Activated CD8-positive, alpha-beta memory T cell treated with anti-CD3 and anti-CD28 coated beads for 4 hours (primary cell): ENCODE results near the gene PICK1.
A peak's percentile ranks its signal among the peaks of the same experiment; 100 is the strongest.
"Not testable (repeated sequence)": the region's sequence is repeated elsewhere in the genome, so short reads cannot be mapped to it uniquely, and the experiment has no call there.

Source experiments
- DNase-seq, 2 donors: peaks; one replicate each; pipeline ENCODE4 v3.0.0-alpha.2; 2020; ENCODE audit warnings: low read depth in 2 of 2

PICK1 gene

DNA sequence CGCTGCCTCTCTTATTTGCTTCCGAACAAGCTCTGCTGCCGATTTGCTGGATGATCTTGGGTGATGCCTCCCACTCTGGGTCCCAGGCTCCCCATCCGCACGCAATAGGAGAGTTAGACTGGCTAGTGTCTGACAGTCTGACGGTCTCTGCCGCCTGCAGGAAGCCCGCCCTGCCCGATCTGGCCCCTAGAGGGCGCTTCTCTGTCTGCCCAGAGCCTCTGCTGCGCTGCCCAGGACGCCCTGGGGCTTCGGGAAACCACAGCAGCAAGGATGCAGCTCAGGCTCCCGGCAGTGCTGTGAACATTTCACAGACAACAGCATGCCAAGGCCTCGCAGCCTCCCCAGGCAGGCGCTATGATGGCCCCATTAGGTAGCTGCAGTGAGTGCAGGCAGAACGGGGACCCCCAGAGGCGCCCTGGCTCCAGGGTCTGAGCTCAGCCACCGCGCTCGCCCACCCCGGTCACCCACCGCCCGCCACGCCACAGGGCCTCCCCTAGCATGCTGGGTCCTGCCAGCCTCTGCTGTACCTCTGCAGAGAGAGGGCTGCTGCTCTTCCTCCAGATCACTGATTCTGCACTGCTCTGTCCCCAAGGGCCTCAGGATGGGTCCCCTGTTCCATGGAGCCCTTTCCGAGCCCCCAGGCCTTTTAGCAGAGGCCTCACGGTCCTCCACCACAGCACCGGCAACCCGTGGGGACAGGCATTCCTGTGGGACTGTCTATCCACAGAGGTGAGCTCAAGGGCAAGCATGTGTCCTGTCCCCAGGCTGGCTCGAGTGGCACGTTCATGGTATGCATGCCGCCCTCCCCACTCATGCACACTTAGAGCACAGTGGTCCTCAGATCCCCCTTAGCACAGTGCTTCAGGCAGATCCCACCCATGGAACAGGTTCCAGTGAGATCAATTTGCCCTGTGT is 57.5 kb downstream of the PICK1 start:
- DNase-seq, result peak; percentile 26 to 52

DNA sequence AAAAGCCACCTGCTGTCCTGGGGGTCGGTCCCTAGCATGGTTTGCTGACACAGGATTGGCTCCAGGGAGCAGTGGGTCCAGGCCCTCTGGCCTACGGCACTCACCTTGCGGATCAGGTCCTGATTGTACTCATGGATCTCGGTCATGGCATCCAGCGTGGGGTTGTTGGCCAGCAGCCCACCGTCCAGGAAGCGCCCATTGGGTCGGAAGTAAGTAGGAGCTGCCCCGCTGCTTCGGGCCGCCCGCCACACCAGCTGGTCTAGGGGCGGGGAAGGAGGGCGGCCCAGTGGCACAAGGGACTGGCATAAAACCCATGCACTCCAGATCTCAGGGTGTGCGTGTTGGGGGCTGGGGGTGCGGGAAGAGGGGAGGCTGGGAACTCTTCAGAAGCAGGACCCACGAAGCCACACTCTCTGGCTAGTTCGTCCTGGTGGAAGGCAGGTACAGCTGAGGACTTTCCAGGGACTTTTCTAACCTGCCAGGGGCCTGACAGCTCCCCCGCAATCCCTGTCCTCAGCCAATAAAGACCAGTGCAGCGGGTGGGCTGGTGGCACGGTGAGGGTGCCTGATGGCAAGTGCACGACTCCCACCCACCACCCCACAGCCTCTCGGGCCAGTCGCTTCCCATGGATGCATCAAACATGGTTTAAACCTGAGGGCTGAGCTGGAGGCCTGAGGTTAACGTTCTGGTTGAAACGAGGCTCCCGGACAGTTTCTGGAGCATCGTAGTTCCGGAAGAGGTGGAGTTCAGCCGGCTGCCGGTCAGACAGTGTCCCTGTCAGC is 58.4 kb downstream of the PICK1 start:
- DNase-seq, result no peak

DNA sequence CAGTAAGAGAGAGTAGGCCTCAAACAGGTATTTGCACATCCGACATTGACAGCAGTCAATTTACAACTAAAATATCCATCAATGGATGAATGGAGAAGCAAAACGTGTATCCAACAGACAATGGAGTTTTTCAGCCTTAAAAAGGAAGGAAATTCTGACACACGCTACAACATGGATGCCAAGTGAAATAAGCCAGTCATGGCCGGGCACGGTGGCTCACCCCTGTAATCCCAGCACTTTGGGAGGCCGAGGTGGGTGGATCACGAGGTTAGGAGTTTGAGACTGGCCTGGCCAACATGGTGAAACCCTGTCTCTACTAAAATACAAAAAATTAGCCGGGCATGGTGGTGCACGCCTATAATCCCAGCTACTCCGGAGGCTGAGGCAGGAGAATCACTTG is 60.4 kb downstream of the PICK1 start:
- not testable (repeated sequence) for DNase-seq

DNA sequence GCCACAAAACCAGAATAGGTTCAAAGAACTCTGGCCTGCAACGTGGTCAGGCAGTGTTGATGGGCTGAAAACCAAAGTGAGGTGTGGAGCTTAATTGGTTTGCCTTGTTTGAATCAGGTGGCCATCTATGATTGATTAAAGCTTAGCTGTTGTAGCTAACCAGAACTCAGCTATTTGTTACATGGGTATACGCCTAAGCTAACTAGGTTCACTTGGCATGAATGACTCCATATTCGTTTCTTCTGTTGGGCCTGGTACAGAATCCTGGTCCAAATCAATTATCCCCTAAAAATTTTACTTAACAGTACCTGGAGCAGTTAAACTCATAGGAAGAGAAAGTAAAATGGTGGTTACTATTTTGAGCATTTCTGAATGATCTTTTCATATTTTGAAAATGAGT is 61.0 kb downstream of the PICK1 start:
- DNase-seq, result no peak

DNA sequence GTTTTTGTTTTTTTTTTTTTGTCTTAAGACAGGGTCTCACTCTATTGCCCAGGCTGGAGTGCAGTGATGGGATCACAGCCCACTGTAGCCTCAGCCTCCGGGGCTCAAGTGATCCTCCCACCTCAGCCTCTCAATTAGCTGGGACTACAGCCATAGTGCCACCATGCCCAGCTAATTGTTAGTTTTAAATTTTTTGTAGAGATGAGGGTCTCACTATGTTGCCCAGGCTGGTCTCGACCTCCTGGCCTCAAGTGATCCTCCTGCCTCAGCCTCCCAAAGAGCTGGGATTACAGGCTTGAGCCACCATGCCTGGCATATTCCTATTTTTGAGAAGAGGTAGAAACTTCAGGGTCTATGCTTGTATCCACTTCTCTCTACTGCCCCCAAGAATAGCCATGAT is 61.5 kb downstream of the PICK1 start:
- DNase-seq, result not testable (repeated sequence)

DNA sequence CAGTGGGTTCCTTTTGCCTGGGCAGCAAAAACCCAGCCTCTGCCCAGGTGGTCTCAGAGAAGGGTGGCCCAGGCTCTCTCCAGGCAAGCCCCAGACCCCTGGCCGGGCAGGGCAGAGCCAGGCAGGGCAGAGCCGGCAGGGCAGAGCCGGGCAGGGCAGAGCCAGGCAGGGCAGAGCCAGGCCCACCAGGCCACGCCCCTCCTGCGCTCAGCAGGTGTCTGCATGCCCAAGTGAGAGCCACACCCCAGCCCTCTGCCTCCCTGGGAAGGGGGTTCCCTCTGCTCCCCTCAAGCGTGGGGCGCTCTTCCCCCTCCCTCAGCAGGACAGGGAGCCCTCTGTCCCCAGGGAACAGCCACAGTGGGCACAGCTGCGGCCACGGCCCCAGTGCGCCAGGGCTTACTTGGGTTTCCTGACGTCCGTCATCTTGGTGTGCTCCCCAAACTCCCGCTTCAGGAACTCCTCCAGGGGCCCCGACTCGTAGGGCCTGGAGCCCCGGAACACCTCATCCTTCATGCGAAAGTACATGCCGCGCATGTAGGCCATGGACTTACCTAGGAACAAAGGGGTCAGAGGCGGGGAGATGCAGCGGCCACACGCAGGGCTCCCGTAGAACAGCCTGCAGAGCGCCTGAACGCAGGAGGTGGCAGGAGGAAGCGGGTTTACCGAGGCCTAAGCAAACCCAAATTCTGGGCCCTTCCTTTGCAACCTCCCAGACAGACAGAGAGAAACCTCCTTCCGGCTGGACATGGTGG is 63.3 kb downstream of the PICK1 start:
- DNase-seq, result no peak

DNA sequence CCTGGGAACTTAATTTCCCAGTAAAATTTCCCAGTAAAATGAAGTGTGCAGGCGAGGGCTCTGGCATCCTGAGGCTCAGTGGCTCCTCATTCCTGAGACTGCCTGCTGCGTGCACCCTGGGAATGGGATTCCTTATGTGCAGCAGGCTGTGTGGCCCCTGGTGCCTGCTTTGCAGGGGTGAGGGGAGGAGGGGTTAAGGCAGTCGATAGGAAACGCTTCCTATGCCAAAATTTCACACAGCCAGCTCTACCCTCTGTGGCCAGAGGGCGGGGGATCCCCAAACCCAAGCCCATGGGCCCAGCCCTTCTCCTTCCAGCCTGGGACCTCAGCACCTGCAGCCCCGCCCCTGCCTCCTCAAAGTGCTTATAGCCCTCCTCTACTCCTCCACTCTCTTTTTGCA is 65.4 kb downstream of the PICK1 start:
- DNase-seq, result no peak

DNA sequence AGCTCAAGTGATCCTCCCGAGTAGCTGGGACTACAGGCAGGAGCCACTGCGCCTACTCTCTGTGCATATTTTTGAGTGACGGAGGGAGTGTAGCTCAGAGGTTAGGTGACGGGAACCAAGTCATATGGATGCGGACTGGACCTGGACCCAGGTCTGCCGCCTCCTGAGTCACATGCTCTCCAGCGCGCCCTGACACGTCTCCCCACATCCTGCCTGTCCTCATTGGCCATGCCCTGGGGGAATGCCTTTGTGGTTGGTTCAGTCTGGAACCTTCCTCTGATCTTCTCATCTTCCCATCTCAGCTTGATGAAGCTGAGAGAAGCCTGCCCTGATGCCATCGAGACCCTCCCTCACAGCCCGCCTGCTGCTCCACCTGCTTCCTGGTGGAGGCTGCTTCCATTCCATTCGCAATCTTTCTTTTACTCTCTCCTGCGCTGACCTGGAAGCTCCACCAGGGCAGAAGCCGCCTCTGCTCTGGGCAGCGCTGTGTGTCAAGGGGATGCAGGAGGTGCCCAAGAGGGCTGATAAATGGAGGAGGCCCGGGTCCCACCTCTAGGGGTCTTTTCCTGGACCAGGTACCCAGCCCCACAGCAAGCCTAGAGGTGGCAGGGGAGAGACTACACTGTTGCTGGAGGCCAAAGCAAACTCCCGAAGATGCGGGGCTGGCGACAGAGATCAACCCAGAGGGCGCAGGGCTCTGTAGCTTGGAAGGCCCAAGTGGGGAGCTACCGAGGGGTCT is 67.2 kb downstream of the PICK1 start:
- no peak for DNase-seq

DNA sequence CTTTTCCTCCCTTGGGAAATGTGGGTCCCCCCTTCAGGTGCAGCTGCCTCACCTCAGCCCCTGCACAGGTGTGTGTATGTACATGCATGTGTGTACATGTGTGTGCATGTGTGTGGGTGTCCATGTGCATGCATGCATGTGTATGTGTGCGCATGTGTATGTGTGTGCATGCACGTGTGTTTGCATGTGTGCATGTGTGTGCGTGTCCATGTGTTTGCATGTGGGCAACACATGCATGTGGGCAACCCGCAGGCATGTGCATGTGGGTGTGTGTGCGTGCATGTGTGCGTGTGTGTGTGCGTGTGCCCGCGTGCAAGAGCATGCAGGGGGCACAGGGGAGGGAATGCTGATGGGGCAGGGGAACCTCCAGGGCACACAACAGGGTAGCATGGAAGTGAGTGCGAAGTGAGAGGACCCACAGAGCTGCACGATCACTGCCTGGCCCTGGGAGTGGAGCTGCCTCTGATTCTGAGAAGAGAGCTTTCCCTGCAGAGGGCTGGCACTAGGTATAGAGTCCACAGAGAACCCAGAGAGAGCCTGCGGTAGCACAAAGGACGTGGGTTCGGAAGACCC is 67.9 kb downstream of the PICK1 start:
- DNase-seq, result no peak
